K562 (cell line): ENCODE data around the gene NAA38. TPM values are rescaled to one million over a fixed set of nuclear protein-coding genes. Genes with fewer than 3 reads are reported as not detected.

Experiments
- C11orf30 ChIP-seq: fragments of 450-650 bp; IDR thresholded peaks from 2 replicates; pipeline ENCODE4 v1.6.1; 2016; ENCODE audit warnings: low read depth, mild to moderate bottlenecking
- CBFB ChIP-seq: sonication (generic); formaldehyde crosslinking; IDR thresholded peaks from 2 replicates; pipeline ENCODE4 v1.4.0; 2020; ENCODE audit warnings: mild to moderate bottlenecking, missing genetic modification reagents
- EP400 ChIP-seq: fragments of 450-650 bp; IDR thresholded peaks from 2 replicates; pipeline ENCODE4 v1.6.1; 2017; ENCODE audit warnings: antibody characterized with exemption, mild to moderate bottlenecking, moderate library complexity
- GATA2 ChIP-seq: sonication (generic); formaldehyde crosslinking; IDR thresholded peaks from 2 replicates; pipeline ENCODE4 v1.4.0; 2020; ENCODE audit warnings: mild to moderate bottlenecking, missing genetic modification reagents
- GTF2F1 ChIP-seq: IDR thresholded peaks from 2 replicates; pipeline ENCODE4 v1.6.1; 2011; ENCODE audit warnings: low read depth, low read length, improper control_type of control experiment
- HDAC2 ChIP-seq: fragments of 450-650 bp; IDR thresholded peaks from 2 replicates; pipeline ENCODE4 v1.6.1; 2016; ENCODE audit warnings: mild to moderate bottlenecking
- HNRNPLL ChIP-seq: fragments of 200-400 bp; formaldehyde crosslinking; IDR thresholded peaks from 2 replicates; pipeline ENCODE4 v1.6.1; 2017; ENCODE audit warnings: low read length, low read depth, mild to moderate bottlenecking; ENCODE audit not compliant: poor library complexity, severe bottlenecking
- KAT2B ChIP-seq: IDR thresholded peaks from one replicate; pipeline ENCODE4 v1.6.1; 2012; ENCODE audit warnings: low read depth, mild to moderate bottlenecking, control low read depth, inconsistent platforms, low read length, moderate library complexity
- KLF10 ChIP-seq: fragments of 250-450 bp; sonication (Bioruptor Pico); IDR thresholded peaks from 2 replicates; pipeline ENCODE4 v1.6.1; 2021; ENCODE audit warnings: matching md5 sums
- NFXL1 ChIP-seq: fragments of 450-650 bp; formaldehyde crosslinking; IDR thresholded peaks from 2 replicates; pipeline ENCODE4 v1.4.0; 2021; ENCODE audit warnings: mild to moderate bottlenecking
- NR2C2 ChIP-seq, 2 experiments: fragments of 200-800 bp in 1 of 2; sonication (Bioruptor generic) in 1 of 2; sonication (generic) in 1 of 2; formaldehyde crosslinking in 1 of 2; IDR thresholded peaks; 2 replicates each; pipeline versions ENCODE4 v1.6.1 to v1.8.0; 2016 to 2022; ENCODE audit warnings: mild to moderate bottlenecking in 1 of 2, missing compliant biosample characterization in 1 of 2, missing genetic modification characterization in 1 of 2, missing genetic modification reagents in 1 of 2
- PRMT5 ChIP-seq: sonication (generic); formaldehyde crosslinking; IDR thresholded peaks from 2 replicates; pipeline ENCODE4 v1.5.0; 2020; ENCODE audit warnings: missing genetic modification reagents
- RFX1 ChIP-seq: fragments of 450-650 bp; IDR thresholded peaks from 2 replicates; pipeline ENCODE4 v1.6.1; 2016; ENCODE audit warnings: mild to moderate bottlenecking, moderate library complexity
- SMARCB1 ChIP-seq: IDR thresholded peaks from 2 replicates; pipeline ENCODE4 v1.6.1; 2011; ENCODE audit warnings: improper control_type of control experiment, low read depth; ENCODE audit not compliant: insufficient read length
- SMC3 ChIP-seq: conservative IDR thresholded peaks from 2 replicates; pipeline ENCODE4 v1.6.1; 2011; ENCODE audit warnings: low read depth, low read length, improper control_type of control experiment; ENCODE audit not compliant: insufficient read depth
- SP1 ChIP-seq: sonication (generic); formaldehyde crosslinking; IDR thresholded peaks from 2 replicates; pipeline ENCODE4 v1.8.1; 2022; ENCODE audit warnings: mild to moderate bottlenecking, missing genetic modification reagents
- ZFP36 ChIP-seq: fragments of 150-350 bp; IDR thresholded peaks from 2 replicates; pipeline ENCODE4 v1.6.1; 2018; ENCODE audit warnings: low read length, low read depth; ENCODE audit not compliant: partially characterized antibody
- ZNF143 ChIP-seq: sonication (generic); formaldehyde crosslinking; IDR thresholded peaks from 2 replicates; pipeline ENCODE4 v1.9.0; 2022; ENCODE audit warnings: mild to moderate bottlenecking, missing genetic modification reagents
- polyA plus RNA-seq, 8 experiments: library from polyadenylated mRNA; depleted of rRNA in 4 of 8; stranded (reverse) in 5 of 8; unstranded in 3 of 8; fragments of >200 nt; fragmentation: Nextera tagmentation in 2 of 8; fragmentation: Illumina TruSeq in 1 of 8; extraction: Ambion mirVana in 2 of 8; extraction: Trizol in 1 of 8; gene quantifications; 2 replicates each; pipeline versions ENCODE4 v1.2.1 to v1.2.3, GENCODE V29; 2011 to 2014; ENCODE audit warnings: inconsistent platforms in 1 of 8, missing spikeins in 1 of 8
- total RNA-seq, 7 experiments: library from RNA; depleted of rRNA in 6 of 7; stranded (reverse); fragments of >200 nt in 6 of 7; fragmentation: Illumina TruSeq in 2 of 7; extraction: Trizol in 2 of 7; gene quantifications; 2 replicates each; pipeline versions ENCODE4 v1.2.1 to v1.2.3, GENCODE V29; 2011 to 2021; ENCODE audit warnings: low replicate concordance in 1 of 7
- TF ChIP-seq, protein P1 (sequence below): fragments of 200-800 bp; sonication (Bioruptor generic); IDR thresholded peaks from 2 replicates; pipeline ENCODE4 v1.6.1; 2017; ENCODE audit warnings: missing genetic modification characterization, missing compliant biosample characterization
- TF ChIP-seq, protein P2 (sequence below), 2 experiments: fragments of 450-650 bp in 1 of 2; sonication (generic) in 1 of 2; formaldehyde crosslinking; conservative IDR thresholded peaks; 2 replicates each; pipeline versions ENCODE4 v1.4.0 to v1.8.1; 2020 to 2022; ENCODE audit warnings: mild to moderate bottlenecking in 1 of 2, missing genetic modification reagents in 1 of 2
- TF ChIP-seq, protein P3 (sequence below): sonication (generic); formaldehyde crosslinking; IDR thresholded peaks from 2 replicates; pipeline ENCODE4 v1.8.1; 2023; ENCODE audit warnings: mild to moderate bottlenecking, missing genetic modification reagents
- TF ChIP-seq, protein P4 (sequence below), 2 experiments: fragments of 450-650 bp; IDR thresholded peaks; 2 replicates each; pipeline ENCODE4 v1.6.1; 2016

Gene NAA38
- total and polyA plus RNA-seq, 9 of the 15 experiments (the other 6 are each of a cell fraction or from before 2014, with no cell fraction given): 16.4 to 99.8 (median 57.3) TPM

DNA sequence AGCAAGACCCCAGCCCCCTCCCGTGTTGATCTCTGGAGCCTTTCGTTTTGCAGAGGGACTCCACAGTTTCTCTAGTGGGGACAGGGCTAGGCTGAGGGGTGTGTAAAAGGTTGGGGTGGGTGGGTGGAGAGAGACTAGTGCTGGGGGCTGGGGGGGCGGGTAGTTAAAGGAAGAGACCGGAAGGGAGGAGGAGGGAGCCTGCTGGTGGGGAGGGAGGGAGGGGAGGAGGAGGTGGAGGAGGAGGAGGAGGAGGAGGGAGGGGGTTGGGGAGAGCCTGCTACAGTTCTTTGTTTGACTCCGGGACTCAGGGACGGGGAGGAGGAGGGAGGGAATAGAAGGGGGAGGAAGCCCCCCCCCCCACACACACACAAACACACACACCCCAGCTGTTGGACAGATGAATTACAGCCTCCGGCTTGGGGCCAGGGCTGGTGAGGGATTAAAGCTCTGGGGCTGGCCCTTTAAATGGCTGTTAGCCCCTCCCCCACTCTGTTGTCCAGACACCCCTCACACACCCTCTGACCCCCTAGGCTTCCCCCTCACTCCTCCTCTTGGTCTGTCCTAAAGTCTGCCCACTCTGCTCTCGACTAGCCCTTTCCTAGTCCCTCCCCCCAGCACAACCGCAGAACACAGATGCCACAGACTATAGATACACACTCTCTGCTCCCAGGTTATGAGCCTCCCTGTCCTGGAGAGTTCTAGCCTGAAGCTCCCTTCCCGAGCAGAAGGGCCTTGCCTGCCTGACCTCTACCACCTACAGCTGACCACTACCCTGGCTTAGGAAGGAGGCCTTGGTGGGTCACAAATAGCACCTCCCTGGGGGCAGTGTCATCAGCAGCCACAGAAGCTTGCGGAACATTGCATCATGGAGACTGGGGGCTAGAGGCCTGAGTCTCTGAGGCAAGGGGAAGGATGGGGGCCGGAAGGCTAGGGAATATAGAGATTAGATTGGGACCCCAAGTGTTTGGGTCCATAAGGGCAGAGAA, 19.0 kb downstream of the NAA38 start (continued):
- TF ChIP-seq HDAC2 (peak; percentile 41; the same call in 1 of the 2 replicates), NFXL1 (CRISPR knock-in tag) (no peak), KAT2B (no peak), PRMT5 (no peak), RFX1 (no peak), KLF10 (CRISPR knock-in tag) (no peak), GTF2F1 (no peak), CBFB (CRISPR knock-in tag) (peak; percentile 27; the same call in 1 of the 2 replicates), NR2C2 (CRISPR knock-in tag; IDR thresholded peaks at IDR 0.05) (no peak), NR2C2 (tag; IDR thresholded peaks at IDR 0.05) (peak; percentile 66; the same call in 1 of the 2 replicates), EP400 (peak; percentile 80), SP1 (CRISPR knock-in tag) (no peak), GATA2 (no peak), C11orf30 (no peak), HNRNPLL (no peak), ZNF143 (CRISPR knock-in tag) (no peak), SMC3 (no peak), SMARCB1 (no peak), ZFP36 (no peak)
- TF ChIP-seq, protein P1, sequence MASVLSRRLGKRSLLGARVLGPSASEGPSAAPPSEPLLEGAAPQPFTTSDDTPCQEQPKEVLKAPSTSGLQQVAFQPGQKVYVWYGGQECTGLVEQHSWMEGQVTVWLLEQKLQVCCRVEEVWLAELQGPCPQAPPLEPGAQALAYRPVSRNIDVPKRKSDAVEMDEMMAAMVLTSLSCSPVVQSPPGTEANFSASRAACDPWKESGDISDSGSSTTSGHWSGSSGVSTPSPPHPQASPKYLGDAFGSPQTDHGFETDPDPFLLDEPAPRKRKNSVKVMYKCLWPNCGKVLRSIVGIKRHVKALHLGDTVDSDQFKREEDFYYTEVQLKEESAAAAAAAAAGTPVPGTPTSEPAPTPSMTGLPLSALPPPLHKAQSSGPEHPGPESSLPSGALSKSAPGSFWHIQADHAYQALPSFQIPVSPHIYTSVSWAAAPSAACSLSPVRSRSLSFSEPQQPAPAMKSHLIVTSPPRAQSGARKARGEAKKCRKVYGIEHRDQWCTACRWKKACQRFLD (CRISPR knock-in tag): 0 out of 2 replicates have a peak, but pooled peaks have one; percentile 8
- TF ChIP-seq, protein P2, sequence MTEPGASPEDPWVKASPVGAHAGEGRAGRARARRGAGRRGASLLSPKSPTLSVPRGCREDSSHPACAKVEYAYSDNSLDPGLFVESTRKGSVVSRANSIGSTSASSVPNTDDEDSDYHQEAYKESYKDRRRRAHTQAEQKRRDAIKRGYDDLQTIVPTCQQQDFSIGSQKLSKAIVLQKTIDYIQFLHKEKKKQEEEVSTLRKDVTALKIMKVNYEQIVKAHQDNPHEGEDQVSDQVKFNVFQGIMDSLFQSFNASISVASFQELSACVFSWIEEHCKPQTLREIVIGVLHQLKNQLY (CRISPR knock-in tag; conservative IDR thresholded peaks at IDR 0.05): no peak
- TF ChIP-seq, protein P3, sequence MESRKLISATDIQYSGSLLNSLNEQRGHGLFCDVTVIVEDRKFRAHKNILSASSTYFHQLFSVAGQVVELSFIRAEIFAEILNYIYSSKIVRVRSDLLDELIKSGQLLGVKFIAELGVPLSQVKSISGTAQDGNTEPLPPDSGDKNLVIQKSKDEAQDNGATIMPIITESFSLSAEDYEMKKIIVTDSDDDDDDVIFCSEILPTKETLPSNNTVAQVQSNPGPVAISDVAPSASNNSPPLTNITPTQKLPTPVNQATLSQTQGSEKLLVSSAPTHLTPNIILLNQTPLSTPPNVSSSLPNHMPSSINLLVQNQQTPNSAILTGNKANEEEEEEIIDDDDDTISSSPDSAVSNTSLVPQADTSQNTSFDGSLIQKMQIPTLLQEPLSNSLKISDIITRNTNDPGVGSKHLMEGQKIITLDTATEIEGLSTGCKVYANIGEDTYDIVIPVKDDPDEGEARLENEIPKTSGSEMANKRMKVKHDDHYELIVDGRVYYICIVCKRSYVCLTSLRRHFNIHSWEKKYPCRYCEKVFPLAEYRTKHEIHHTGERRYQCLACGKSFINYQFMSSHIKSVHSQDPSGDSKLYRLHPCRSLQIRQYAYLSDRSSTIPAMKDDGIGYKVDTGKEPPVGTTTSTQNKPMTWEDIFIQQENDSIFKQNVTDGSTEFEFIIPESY (CRISPR knock-in tag): no peak
- TF ChIP-seq, protein P4, sequence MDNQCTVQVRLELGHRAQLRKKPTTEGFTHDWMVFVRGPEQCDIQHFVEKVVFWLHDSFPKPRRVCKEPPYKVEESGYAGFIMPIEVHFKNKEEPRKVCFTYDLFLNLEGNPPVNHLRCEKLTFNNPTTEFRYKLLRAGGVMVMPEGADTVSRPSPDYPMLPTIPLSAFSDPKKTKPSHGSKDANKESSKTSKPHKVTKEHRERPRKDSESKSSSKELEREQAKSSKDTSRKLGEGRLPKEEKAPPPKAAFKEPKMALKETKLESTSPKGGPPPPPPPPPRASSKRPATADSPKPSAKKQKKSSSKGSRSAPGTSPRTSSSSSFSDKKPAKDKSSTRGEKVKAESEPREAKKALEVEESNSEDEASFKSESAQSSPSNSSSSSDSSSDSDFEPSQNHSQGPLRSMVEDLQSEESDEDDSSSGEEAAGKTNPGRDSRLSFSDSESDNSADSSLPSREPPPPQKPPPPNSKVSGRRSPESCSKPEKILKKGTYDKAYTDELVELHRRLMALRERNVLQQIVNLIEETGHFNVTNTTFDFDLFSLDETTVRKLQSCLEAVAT (IDR thresholded peaks at IDR 0.05): peak in 1 of 2 experiments; percentile 81; a peak in 2 of 4 replicates
